Activated CD4-positive, alpha-beta T cell treated with anti-CD3 and anti-CD28 coated beads, Interleukin-2, amount 50 U/mL, for 16 hours (primary cell): ENCODE measurements around the gene USP26.
"Not testable (repeated sequence)": the region's sequence is repeated elsewhere in the genome, so short reads cannot be mapped to it uniquely, and the experiment has no call there.

ENCODE experiments used
- DNase-seq: peaks from one replicate; pipeline ENCODE4 v3.0.0-alpha.2; 2020

Gene USP26

GRCh38 chrX:133097031-133097430 is at the start of gene USP26:
Gene USP26, minus strand, starts transcription at chrX:133097109. Its CDS starts 68,889 bp downstream, at chrX:133028220.
- DNase-seq = no peak

- DNase-seq = no peak
Observed at GRCh38 chrX:133134282-133134681, 37.4 kb upstream of the USP26 start.

- DNase-seq = no peak
Observed at GRCh38 chrX:133120406-133120805, 23.5 kb upstream of the USP26 start.

GRCh38 chrX:133094098-133094731 is 2.7 kb downstream of the USP26 start:
- DNase-seq = no peak

GRCh38 chrX:133090236-133090809 is 6.6 kb downstream of the USP26 start:
- no peak for DNase-seq

GRCh38 chrX:133089411-133089810 is 7.5 kb downstream of the USP26 start:
- DNase-seq = no peak

- no peak for DNase-seq
Observed at GRCh38 chrX:133085785-133086184, 11.1 kb downstream of the USP26 start.

GRCh38 chrX:133085056-133085455 is 11.9 kb downstream of the USP26 start:
- DNase-seq = not testable (repeated sequence)

- no peak for DNase-seq
Observed at GRCh38 chrX:133083899-133084298, 13.0 kb downstream of the USP26 start.

- DNase-seq = no peak
Observed at GRCh38 chrX:133081990-133082389, 14.9 kb downstream of the USP26 start.

GRCh38 chrX:133077856-133078255 is 19.1 kb downstream of the USP26 start:
- not testable (repeated sequence) for DNase-seq

GRCh38 chrX:133072566-133072965 is 24.3 kb downstream of the USP26 start:
- DNase-seq = no peak

GRCh38 chrX:133068461-133068860 is 28.4 kb downstream of the USP26 start:
- DNase-seq = no peak

- no peak for DNase-seq
Observed at GRCh38 chrX:133056341-133056740, 40.6 kb downstream of the USP26 start.

- DNase-seq = no peak
Observed at GRCh38 chrX:133054761-133055405, 42.0 kb downstream of the USP26 start.

GRCh38 chrX:133053861-133054598 is 42.9 kb downstream of the USP26 start:
- no peak for DNase-seq

GRCh38 chrX:133048751-133049150 is 48.2 kb downstream of the USP26 start:
- DNase-seq = no peak

GRCh38 chrX:133046601-133047000 is 50.3 kb downstream of the USP26 start:
- no peak for DNase-seq

GRCh38 chrX:133045986-133046385 is 50.9 kb downstream of the USP26 start:
- no peak for DNase-seq

GRCh38 chrX:133044145-133044786 is 52.6 kb downstream of the USP26 start:
- DNase-seq = not testable (repeated sequence)

GRCh38 chrX:133042260-133042659 is 54.6 kb downstream of the USP26 start:
- no peak for DNase-seq

GRCh38 chrX:133033010-133033409 is 63.9 kb downstream of the USP26 start:
- DNase-seq = no peak

- no peak for DNase-seq
Observed at GRCh38 chrX:133018229-133018628, 78.7 kb downstream of the USP26 start.
